NCI-H2107 treated with DMSO at 0.1 percent for 48 hours (cell line): ENCODE data around the gene FLT3LG.
"Not testable (repeated sequence)": the region's sequence is repeated elsewhere in the genome, so short reads cannot be mapped to it uniquely, and the experiment has no call there.

ENCODE experiments used
- DNase-seq: peaks from one replicate; lab custom pipeline; 2025; ENCODE audit not compliant: unreplicated experiment; lab: John Stamatoyannopoulos, UW

The FLT3LG gene

GRCh38 chr19:49440439-49441209 is 33.4 kb upstream of the FLT3LG start:
- DNase-seq, result no peak

- no peak for DNase-seq
Observed at GRCh38 chr19:49441210-49441959, 32.6 kb upstream of the FLT3LG start, which contains the start of gene SLC17A7. TSS of gene SLC17A7 (minus strand) at chr19:49441527. CDS start at chr19:49441379, 148 bp downstream.

GRCh38 chr19:49441960-49442350 is 32.1 kb upstream of the FLT3LG start:
- no peak for DNase-seq

- no peak for DNase-seq
Observed at GRCh38 chr19:49442354-49442753, 31.7 kb upstream of the FLT3LG start.

- DNase-seq, result no peak
Observed at GRCh38 chr19:49442771-49443365, 31.1 kb upstream of the FLT3LG start.

- DNase-seq, result peak; percentile 82
Observed at GRCh38 chr19:49443366-49444099, 30.5 kb upstream of the FLT3LG start.

- DNase-seq, result not testable (repeated sequence)
Observed at GRCh38 chr19:49444100-49444700, 29.8 kb upstream of the FLT3LG start.

GRCh38 chr19:49445997-49446396 is 28.0 kb upstream of the FLT3LG start:
- no peak for DNase-seq

- DNase-seq, result no peak
Observed at GRCh38 chr19:49447485-49448431, 26.3 kb upstream of the FLT3LG start.

GRCh38 chr19:49448432-49448786 is 25.6 kb upstream of the FLT3LG start:
- no peak for DNase-seq

- no peak for DNase-seq
Observed at GRCh38 chr19:49450405-49450804, 23.6 kb upstream of the FLT3LG start.

- peak; percentile 99 for DNase-seq
Observed at GRCh38 chr19:49451430-49452181, 22.4 kb upstream of the FLT3LG start, which contains the start of gene PIH1D1. TSS of gene PIH1D1 (minus strand) at chr19:49451814. CDS start at chr19:49451574, 240 bp downstream.

- peak; percentile 94 for DNase-seq
Observed at GRCh38 chr19:49453013-49453756, 20.8 kb upstream of the FLT3LG start, which contains the start of gene ALDH16A1. TSS of gene ALDH16A1 (plus strand) at chr19:49453225. CDS start at chr19:49453332, 107 bp downstream.

GRCh38 chr19:49453757-49454240 is 20.2 kb upstream of the FLT3LG start:
- no peak for DNase-seq

- DNase-seq, result no peak
Observed at GRCh38 chr19:49455773-49456172, 18.2 kb upstream of the FLT3LG start.

GRCh38 chr19:49456326-49456725 is 17.7 kb upstream of the FLT3LG start:
- no peak for DNase-seq

GRCh38 chr19:49458567-49458903 is 15.5 kb upstream of the FLT3LG start:
- no peak for DNase-seq

- no peak for DNase-seq
Observed at GRCh38 chr19:49459388-49459787, 14.6 kb upstream of the FLT3LG start.
